Endothelial cell of umbilical vein (primary cell): ENCODE results near the gene DNAJB8.

Experiments
- EZH2 ChIP-seq: IDR thresholded peaks from 2 replicates; pipeline ENCODE4 v1.6.1; 2012; ENCODE audit warnings: borderline replicate concordance, low read depth, mild to moderate bottlenecking, moderate library complexity, low read length, inconsistent platforms; ENCODE audit not compliant: severe bottlenecking
- GATA2 ChIP-seq: IDR thresholded peaks from 2 replicates; pipeline ENCODE4 v1.7.0; 2011; ENCODE audit warnings: low read depth, mild to moderate bottlenecking, moderate library complexity, mixed read lengths, low read length; ENCODE audit not compliant: insufficient read length, insufficient read depth
- JUN ChIP-seq: IDR thresholded peaks from 2 replicates; pipeline ENCODE4 v1.6.1; 2011; ENCODE audit warnings: borderline replicate concordance, low read depth; ENCODE audit not compliant: insufficient read length, insufficient read depth
- MYC ChIP-seq: IDR thresholded peaks from one replicate; pipeline ENCODE4 v1.6.1; 2011; ENCODE audit warnings: mild to moderate bottlenecking, low read depth, low read length
- POLR2A ChIP-seq: IDR thresholded peaks from 2 replicates; pipeline ENCODE4 v1.6.1; 2012; ENCODE audit warnings: low read depth, mild to moderate bottlenecking, control low read depth, low read length
- TF ChIP-seq, protein P1 (sequence below), 2 donors: IDR thresholded peaks; 1 replicate in 1 of 2; 2 replicates in 1 of 2; pipeline ENCODE4 v1.5.1; 2011; ENCODE audit warnings: low read length in 2 of 2, mild to moderate bottlenecking in 2 of 2, moderate library complexity in 2 of 2, control low read depth in 1 of 2, inconsistent platforms in 1 of 2, low read depth in 1 of 2; ENCODE audit not compliant: insufficient read depth in 1 of 2; ENCODE audit errors: extremely low read depth in 1 of 2

GRCh38 chr3:128479558-128480086 is 12.9 kb upstream of the DNAJB8 start:
- TF ChIP-seq, protein P1, sequence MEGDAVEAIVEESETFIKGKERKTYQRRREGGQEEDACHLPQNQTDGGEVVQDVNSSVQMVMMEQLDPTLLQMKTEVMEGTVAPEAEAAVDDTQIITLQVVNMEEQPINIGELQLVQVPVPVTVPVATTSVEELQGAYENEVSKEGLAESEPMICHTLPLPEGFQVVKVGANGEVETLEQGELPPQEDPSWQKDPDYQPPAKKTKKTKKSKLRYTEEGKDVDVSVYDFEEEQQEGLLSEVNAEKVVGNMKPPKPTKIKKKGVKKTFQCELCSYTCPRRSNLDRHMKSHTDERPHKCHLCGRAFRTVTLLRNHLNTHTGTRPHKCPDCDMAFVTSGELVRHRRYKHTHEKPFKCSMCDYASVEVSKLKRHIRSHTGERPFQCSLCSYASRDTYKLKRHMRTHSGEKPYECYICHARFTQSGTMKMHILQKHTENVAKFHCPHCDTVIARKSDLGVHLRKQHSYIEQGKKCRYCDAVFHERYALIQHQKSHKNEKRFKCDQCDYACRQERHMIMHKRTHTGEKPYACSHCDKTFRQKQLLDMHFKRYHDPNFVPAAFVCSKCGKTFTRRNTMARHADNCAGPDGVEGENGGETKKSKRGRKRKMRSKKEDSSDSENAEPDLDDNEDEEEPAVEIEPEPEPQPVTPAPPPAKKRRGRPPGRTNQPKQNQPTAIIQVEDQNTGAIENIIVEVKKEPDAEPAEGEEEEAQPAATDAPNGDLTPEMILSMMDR (IDR thresholded peaks at IDR 0.05; ENCODE audit: extremely low read depth in 1 of 2, insufficient read depth in 1 of 2, low read depth in 1 of 2, low read length in 2 of 2) = no peak
- TF ChIP-seq MYC (no peak), POLR2A (no peak), GATA2 (no peak), EZH2 (no peak), JUN (no peak)
